Activated CD4-positive, alpha-beta T cell treated with anti-CD3 and anti-CD28 coated beads, Interleukin-2, amount 50 U/mL, for 4 hours (primary cell): ENCODE results near the gene AP2S1.
A peak's percentile ranks its signal among the peaks of the same experiment; 100 is the strongest.
"Not testable (repeated sequence)": the region's sequence is repeated elsewhere in the genome, so short reads cannot be mapped to it uniquely, and the experiment has no call there.

Experiments
- DNase-seq, 2 experiments: peaks; one replicate each; pipeline ENCODE4 v3.0.0-alpha.2; 2020

Gene AP2S1

GRCh38 chr19:46867170-46867569 is 16.5 kb upstream of the AP2S1 start:
- no peak for DNase-seq

GRCh38 chr19:46866407-46867136 is 15.9 kb upstream of the AP2S1 start:
- DNase-seq = no peak

GRCh38 chr19:46863818-46864629 is 13.4 kb upstream of the AP2S1 start:
- DNase-seq = no peak

DNA sequence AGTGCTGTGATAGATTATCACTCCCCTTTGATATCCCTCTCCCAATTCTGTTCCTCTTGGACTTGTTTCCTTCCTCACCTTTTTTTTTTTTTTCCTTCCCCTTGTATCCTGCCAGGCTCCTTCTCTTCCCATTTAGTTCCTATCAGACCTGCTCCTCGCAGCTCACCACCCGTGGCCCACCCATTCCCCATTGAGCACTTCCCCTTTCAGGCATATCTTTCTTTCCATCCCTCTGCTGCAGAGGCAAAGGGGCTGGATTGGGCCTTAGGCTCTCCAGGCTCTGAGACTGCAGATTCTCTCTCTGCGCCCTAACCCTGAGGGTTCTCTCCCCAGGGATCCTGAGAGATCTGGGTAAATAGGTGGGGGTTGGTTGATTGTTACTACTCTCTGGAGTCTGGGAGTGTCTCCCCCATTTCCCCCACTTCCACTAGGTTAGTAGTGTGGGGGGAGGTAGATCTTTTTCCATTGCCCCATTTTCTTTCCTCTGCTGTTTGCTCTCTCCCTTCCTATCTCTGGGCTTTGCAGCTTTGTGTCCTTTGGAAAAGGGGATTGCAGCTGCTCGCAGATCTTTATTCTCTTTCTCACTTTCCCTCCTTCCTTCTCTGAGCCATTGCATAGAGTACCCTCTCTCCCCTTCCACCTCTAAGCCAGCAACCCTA is 12.5 kb upstream of the AP2S1 start:
- no peak for DNase-seq

DNA sequence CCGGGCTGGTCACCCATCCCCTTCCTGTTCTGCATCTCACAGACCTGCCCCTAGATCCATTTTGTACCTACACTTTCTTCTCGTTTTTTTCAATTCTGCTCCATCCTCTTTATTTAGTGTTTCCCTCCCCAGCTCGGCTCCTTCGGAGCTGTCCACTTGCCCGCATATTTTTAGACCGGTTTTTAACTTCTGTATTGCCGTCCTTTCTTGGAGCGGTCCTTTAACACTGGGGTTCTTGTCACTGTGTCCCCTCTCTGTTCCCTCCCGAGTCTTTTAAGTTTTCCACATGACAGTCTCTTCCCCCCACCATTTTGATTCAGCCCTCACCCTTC is 11.8 kb upstream of the AP2S1 start:
- no peak for DNase-seq

DNA sequence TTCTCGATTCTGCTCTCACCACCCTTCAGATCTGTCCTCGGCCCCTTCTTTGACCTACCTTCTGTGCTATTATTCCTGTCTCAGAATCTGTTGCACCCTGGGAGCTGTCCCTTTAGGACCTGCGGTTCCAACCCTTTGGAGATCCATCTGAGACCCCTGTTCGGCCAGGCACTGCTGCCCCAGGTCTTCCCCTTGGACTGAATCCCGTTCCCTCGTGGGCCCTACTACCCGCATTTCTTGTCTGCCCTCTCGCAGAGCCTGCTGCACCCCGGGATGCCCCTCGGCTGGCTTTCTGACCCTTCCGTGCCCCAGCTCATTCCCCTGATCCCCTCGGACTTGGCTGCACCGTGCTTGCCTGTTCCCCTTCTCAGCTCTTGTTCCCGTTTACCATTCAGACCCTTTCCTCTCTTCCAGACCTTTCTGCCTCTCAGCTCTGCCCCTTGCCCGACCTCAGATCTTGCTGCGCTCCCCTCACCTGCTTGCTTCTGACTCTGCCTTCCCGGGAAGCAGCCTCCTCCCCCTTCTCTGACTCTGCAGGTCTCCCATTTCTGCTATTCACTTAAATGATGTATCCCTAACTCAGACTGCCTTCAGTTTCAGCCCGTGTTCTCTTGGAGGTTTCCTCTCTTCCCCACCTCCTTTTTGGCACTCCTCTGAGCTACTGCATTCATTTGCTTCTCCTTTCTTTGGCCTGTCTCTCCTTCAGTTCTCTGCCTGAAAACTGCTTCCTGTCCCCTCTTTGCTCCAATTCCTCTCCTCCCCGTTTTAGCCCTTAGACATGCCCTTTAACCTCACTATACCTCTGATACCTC is 11.3 kb upstream of the AP2S1 start:
- DNase-seq = no peak

- DNase-seq = peak; percentile 65 to 74
Measured at GRCh38 chr19:46860846-46861690, 10.4 kb upstream of the AP2S1 start, which contains the start of gene ARHGAP35. ARHGAP35 (plus strand) TSS chr19:46860997; CDS start chr19:46918676, 57,679 bp downstream.

DNA sequence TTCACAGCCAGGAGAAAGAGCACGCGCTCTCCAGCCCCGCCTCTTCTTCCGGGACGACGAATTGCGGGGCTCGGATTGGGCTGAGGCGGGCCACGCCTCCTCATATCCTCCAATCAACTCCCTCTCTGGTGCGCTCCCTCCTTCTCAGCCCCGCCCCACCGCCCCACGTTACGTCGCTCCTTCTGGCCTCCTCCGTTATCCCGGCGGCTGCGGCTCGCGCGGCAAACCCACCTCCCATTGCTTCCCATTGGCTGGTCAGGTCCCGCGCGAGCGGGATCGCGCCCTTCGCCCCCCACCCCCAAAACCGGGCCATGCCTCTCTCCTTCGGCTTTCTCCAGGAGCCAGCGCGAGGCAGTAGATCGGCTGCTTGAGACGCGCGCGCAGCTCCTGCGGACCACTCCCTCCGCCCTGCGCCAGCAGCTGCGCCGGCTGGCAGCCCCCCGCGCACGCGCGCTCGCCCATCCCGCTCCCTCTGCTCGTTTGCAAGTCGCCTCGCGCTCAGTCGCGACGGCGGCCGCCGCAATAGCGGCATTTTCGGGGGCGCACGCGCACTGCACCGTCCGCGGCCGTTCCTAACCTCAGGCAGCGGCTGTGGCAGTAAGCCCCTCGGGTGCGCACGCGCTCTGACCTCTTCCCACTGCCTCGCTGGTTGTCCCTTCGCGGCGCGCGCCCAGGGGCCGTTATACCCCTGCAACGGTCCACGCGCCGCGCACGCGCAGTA is 9.6 kb upstream of the AP2S1 start:
- DNase-seq = peak; percentile 93

GRCh38 chr19:46859637-46860124 is 9.0 kb upstream of the AP2S1 start:
- no peak for DNase-seq

GRCh38 chr19:46856062-46857022 is 5.7 kb upstream of the AP2S1 start:
- peak; percentile 91 to 92 for DNase-seq

DNA sequence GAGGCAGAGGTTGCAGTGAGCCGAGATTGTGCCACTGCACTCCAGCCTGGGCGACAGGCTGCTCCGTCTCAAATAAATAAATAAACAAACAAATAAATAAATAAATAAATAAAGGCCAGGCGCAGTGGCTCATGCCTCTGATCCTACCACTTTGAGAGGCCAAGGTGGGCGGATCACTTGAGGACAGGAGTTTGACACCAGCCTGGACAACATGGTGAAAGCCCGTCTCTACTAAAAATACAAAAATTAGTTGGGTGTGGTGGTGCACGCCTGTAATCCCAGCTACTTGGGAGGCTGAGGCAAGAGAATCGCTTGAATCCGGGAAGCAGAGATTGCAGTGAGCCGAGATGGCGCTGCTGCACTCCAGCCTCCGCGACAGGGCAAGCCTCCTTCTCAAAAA is 4.1 kb upstream of the AP2S1 start:
- not testable (repeated sequence) for DNase-seq

GRCh38 chr19:46852830-46853229 is 2.2 kb upstream of the AP2S1 start:
- DNase-seq = no peak

GRCh38 chr19:46849610-46850009 is 1.0 kb downstream of the AP2S1 start:
- no peak for DNase-seq

- DNase-seq = no peak
Measured at GRCh38 chr19:46848389-46848788, 2.3 kb downstream of the AP2S1 start.

- DNase-seq = no peak
Measured at GRCh38 chr19:46847528-46847927, 3.1 kb downstream of the AP2S1 start.

DNA sequence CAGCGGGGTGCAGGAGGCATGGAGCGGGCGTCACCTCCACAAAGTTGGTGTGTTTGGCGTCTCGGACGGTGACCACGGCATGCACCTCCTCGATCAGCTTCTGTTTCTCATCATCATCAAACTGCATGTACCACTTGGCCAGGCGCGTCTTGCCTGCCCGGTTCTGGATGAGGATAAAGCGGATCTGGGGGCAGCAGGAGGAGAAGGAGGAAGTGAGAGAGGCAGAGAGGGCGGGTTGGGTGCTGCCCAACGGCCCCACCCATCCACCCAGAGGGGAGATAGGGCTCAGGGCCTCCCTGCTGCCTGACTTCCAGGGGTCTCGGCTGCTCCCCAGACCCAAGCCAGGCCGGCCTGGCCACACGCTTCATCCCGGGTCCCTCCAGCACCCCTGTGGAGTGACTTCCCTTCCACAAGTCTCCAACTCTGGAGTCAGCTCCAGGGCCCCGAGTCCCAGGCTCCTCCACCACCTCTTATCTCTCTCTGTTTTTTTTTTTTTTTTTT is 4.6 kb downstream of the AP2S1 start:
- no peak for DNase-seq

GRCh38 chr19:46844067-46844489 is 6.6 kb downstream of the AP2S1 start:
- DNase-seq = no peak

- no peak for DNase-seq
Measured at GRCh38 chr19:46842791-46843190, 7.9 kb downstream of the AP2S1 start.

GRCh38 chr19:46841458-46842083 is 9.1 kb downstream of the AP2S1 start:
- no peak for DNase-seq
